ENCODE results near the gene MYO5C.

MYO5C gene

GRCh38 chr15:52331490-52332240, 36.1 kb upstream of the MYO5C start:
- 79 to 83% methylated on average over 6 of the region's 6 CpGs for WGBS, 2 experiments
- Histone ChIP-seq H3K4me1 (ENCODE audit: control insufficient read depth, insufficient read depth, low read length) (no peaks in the 10 kb centered on the region), H3K27ac (ENCODE audit: insufficient read depth, low read depth, low read length, poor library complexity, severe bottlenecking) (no peak overlapping the region)

GRCh38 chr15:52329987-52330386, 34.4 kb upstream of the MYO5C start:
- H3K4me1 ChIP-seq (ENCODE audit: control insufficient read depth, insufficient read depth, low read length), result no peaks in the 10 kb centered on the region
- no peak overlapping the region for H3K27ac ChIP-seq (ENCODE audit: insufficient read depth, low read depth, low read length, poor library complexity, severe bottlenecking)
- peaks cover 4% of the 10 kb centered on the region for H3K36me3 ChIP-seq (ENCODE audit: control insufficient read depth, insufficient read depth, low read length)
- no peaks in the 10 kb centered on the region for H3K9me3 ChIP-seq (ENCODE audit: control insufficient read depth, low read length)
- H3K4me3 ChIP-seq (ENCODE audit: insufficient read depth, low read depth, low read length), result no peak overlapping the region
- no peaks in the 10 kb centered on the region for H3K27me3 ChIP-seq (ENCODE audit: control insufficient read depth, insufficient read depth, low read length, poor library complexity, severe bottlenecking)
- WGBS, 2 experiments, result 98 to 100% methylated on average over 1 of the region's 1 CpG

More at GRCh38 chr15:52331490-52332240, 36.1 kb upstream of the MYO5C start:
- H3K36me3 ChIP-seq (ENCODE audit: control insufficient read depth, insufficient read depth, low read length), result peaks cover 4% of the 10 kb centered on the region
- no peak overlapping the region for H3K4me3 ChIP-seq (ENCODE audit: insufficient read depth, low read depth, low read length)
- no peaks in the 10 kb centered on the region for H3K27me3 ChIP-seq (ENCODE audit: control insufficient read depth, insufficient read depth, low read length, poor library complexity, severe bottlenecking)
- no peaks in the 10 kb centered on the region for H3K9me3 ChIP-seq (ENCODE audit: control insufficient read depth, low read length)

GRCh38 chr15:52329150-52329549, 33.5 kb upstream of the MYO5C start:
- H3K27ac ChIP-seq (ENCODE audit: insufficient read depth, low read depth, low read length, poor library complexity, severe bottlenecking), result no peak overlapping the region
- no peaks in the 10 kb centered on the region for H3K27me3 ChIP-seq (ENCODE audit: control insufficient read depth, insufficient read depth, low read length, poor library complexity, severe bottlenecking)
- 91 to 95% methylated on average over 2 of the region's 2 CpGs for WGBS, 2 experiments
- no peaks in the 10 kb centered on the region for H3K9me3 ChIP-seq (ENCODE audit: control insufficient read depth, low read length)
- H3K4me1 ChIP-seq (ENCODE audit: control insufficient read depth, insufficient read depth, low read length), result no peaks in the 10 kb centered on the region
- H3K36me3 ChIP-seq (ENCODE audit: control insufficient read depth, insufficient read depth, low read length), result peaks cover 4% of the 10 kb centered on the region
- H3K4me3 ChIP-seq (ENCODE audit: insufficient read depth, low read depth, low read length), result no peak overlapping the region

GRCh38 chr15:52328680-52329079, 33.1 kb upstream of the MYO5C start:
- Histone ChIP-seq H3K4me3 (ENCODE audit: insufficient read depth, low read depth, low read length) (no peak overlapping the region), H3K27ac (ENCODE audit: insufficient read depth, low read depth, low read length, poor library complexity, severe bottlenecking) (no peak overlapping the region), H3K4me1 (ENCODE audit: control insufficient read depth, insufficient read depth, low read length) (no peaks in the 10 kb centered on the region), H3K9me3 (ENCODE audit: control insufficient read depth, low read length) (no peaks in the 10 kb centered on the region), H3K36me3 (ENCODE audit: control insufficient read depth, insufficient read depth, low read length) (peaks cover 4% of the 10 kb centered on the region), H3K27me3 (ENCODE audit: control insufficient read depth, insufficient read depth, low read length, poor library complexity, severe bottlenecking) (no peaks in the 10 kb centered on the region)
- WGBS, 2 experiments, result 87 to 92% methylated on average over 2 of the region's 2 CpGs

- Histone ChIP-seq H3K27ac (ENCODE audit: insufficient read depth, low read depth, low read length, poor library complexity, severe bottlenecking) (no peak overlapping the region), H3K36me3 (ENCODE audit: control insufficient read depth, insufficient read depth, low read length) (peaks cover 4% of the 10 kb centered on the region), H3K4me1 (ENCODE audit: control insufficient read depth, insufficient read depth, low read length) (no peaks in the 10 kb centered on the region), H3K9me3 (ENCODE audit: control insufficient read depth, low read length) (no peaks in the 10 kb centered on the region), H3K4me3 (ENCODE audit: insufficient read depth, low read depth, low read length) (no peak overlapping the region), H3K27me3 (ENCODE audit: control insufficient read depth, insufficient read depth, low read length, poor library complexity, severe bottlenecking) (no peaks in the 10 kb centered on the region)
- WGBS, 2 experiments, result 88 to 94% methylated on average over 2 of the region's 2 CpGs
Observed at GRCh38 chr15:52326756-52327155, 31.2 kb upstream of the MYO5C start.

- Histone ChIP-seq H3K4me3 (ENCODE audit: insufficient read depth, low read depth, low read length) (no peak overlapping the region), H3K36me3 (ENCODE audit: control insufficient read depth, insufficient read depth, low read length) (peaks cover 6% of the 10 kb centered on the region), H3K9me3 (ENCODE audit: control insufficient read depth, low read length) (no peaks in the 10 kb centered on the region), H3K27me3 (ENCODE audit: control insufficient read depth, insufficient read depth, low read length, poor library complexity, severe bottlenecking) (no peaks in the 10 kb centered on the region), H3K4me1 (ENCODE audit: control insufficient read depth, insufficient read depth, low read length) (no peaks in the 10 kb centered on the region), H3K27ac (ENCODE audit: insufficient read depth, low read depth, low read length, poor library complexity, severe bottlenecking) (no peak overlapping the region)
- 79 to 88% methylated on average over 1 of the region's 1 CpG for WGBS, 2 experiments
Observed at GRCh38 chr15:52324109-52324508, 28.5 kb upstream of the MYO5C start.

GRCh38 chr15:52318729-52319500, 23.3 kb upstream of the MYO5C start:
- Histone ChIP-seq H3K36me3 (ENCODE audit: control insufficient read depth, insufficient read depth, low read length) (peaks cover 7% of the 10 kb centered on the region), H3K4me1 (ENCODE audit: control insufficient read depth, insufficient read depth, low read length) (no peaks in the 10 kb centered on the region), H3K9me3 (ENCODE audit: control insufficient read depth, low read length) (no peaks in the 10 kb centered on the region), H3K27ac (ENCODE audit: insufficient read depth, low read depth, low read length, poor library complexity, severe bottlenecking) (no peak overlapping the region), H3K4me3 (ENCODE audit: insufficient read depth, low read depth, low read length) (no peak overlapping the region), H3K27me3 (ENCODE audit: control insufficient read depth, insufficient read depth, low read length, poor library complexity, severe bottlenecking) (no peaks in the 10 kb centered on the region)
- 97% methylated on average over 13 of the region's 13 CpGs for WGBS, 2 experiments

GRCh38 chr15:52317688-52318087, 22.1 kb upstream of the MYO5C start:
- Histone ChIP-seq H3K4me3 (ENCODE audit: insufficient read depth, low read depth, low read length) (no peak overlapping the region), H3K27ac (ENCODE audit: insufficient read depth, low read depth, low read length, poor library complexity, severe bottlenecking) (no peak overlapping the region), H3K27me3 (ENCODE audit: control insufficient read depth, insufficient read depth, low read length, poor library complexity, severe bottlenecking) (no peaks in the 10 kb centered on the region), H3K4me1 (ENCODE audit: control insufficient read depth, insufficient read depth, low read length) (no peaks in the 10 kb centered on the region), H3K9me3 (ENCODE audit: control insufficient read depth, low read length) (no peaks in the 10 kb centered on the region), H3K36me3 (ENCODE audit: control insufficient read depth, insufficient read depth, low read length) (peaks cover 7% of the 10 kb centered on the region)
- WGBS, 2 experiments, result 84 to 94% methylated on average over 2 of the region's 2 CpGs

- Histone ChIP-seq H3K4me3 (ENCODE audit: insufficient read depth, low read depth, low read length) (no peak overlapping the region), H3K4me1 (ENCODE audit: control insufficient read depth, insufficient read depth, low read length) (no peaks in the 10 kb centered on the region), H3K27me3 (ENCODE audit: control insufficient read depth, insufficient read depth, low read length, poor library complexity, severe bottlenecking) (no peaks in the 10 kb centered on the region), H3K9me3 (ENCODE audit: control insufficient read depth, low read length) (no peaks in the 10 kb centered on the region), H3K27ac (ENCODE audit: insufficient read depth, low read depth, low read length, poor library complexity, severe bottlenecking) (no peak overlapping the region), H3K36me3 (ENCODE audit: control insufficient read depth, insufficient read depth, low read length) (peaks cover 7% of the 10 kb centered on the region)
- WGBS, 2 experiments, result 95 to 97% methylated on average over 2 of the region's 2 CpGs
Observed at GRCh38 chr15:52317022-52317421, 21.4 kb upstream of the MYO5C start.

- no peak overlapping the region for H3K27ac ChIP-seq (ENCODE audit: insufficient read depth, low read depth, low read length, poor library complexity, severe bottlenecking)
- 91 to 92% methylated on average over 6 of the region's 6 CpGs for WGBS, 2 experiments
- H3K9me3 ChIP-seq (ENCODE audit: control insufficient read depth, low read length), result no peaks in the 10 kb centered on the region
- no peaks in the 10 kb centered on the region for H3K27me3 ChIP-seq (ENCODE audit: control insufficient read depth, insufficient read depth, low read length, poor library complexity, severe bottlenecking)
- H3K36me3 ChIP-seq (ENCODE audit: control insufficient read depth, insufficient read depth, low read length), result no peaks in the 10 kb centered on the region
- no peaks in the 10 kb centered on the region for H3K4me1 ChIP-seq (ENCODE audit: control insufficient read depth, insufficient read depth, low read length)
- no peak overlapping the region for H3K4me3 ChIP-seq (ENCODE audit: insufficient read depth, low read depth, low read length)
Observed at GRCh38 chr15:52309154-52309548, 13.5 kb upstream of the MYO5C start.

All from ectodermal cell (in vitro differentiated cells).